Right lobe of liver (tissue), 4 donors: ENCODE measurements around the gene SYNPO.

Experiments
- CTCF ChIP-seq, 4 donors: fragments of 200-600 bp in 3 of 4; fragments of 450-650 bp in 1 of 4; IDR thresholded peaks; one replicate each; pipeline versions ENCODE4 v1.5.1 to v1.8.0; 2016 to 2022; ENCODE audit warnings: antibody characterized with exemption in 4 of 4, mild to moderate bottlenecking in 2 of 4
- POLR2A ChIP-seq: fragments of 450-650 bp; IDR thresholded peaks from one replicate; pipeline ENCODE4 v1.6.1; 2017; ENCODE audit warnings: antibody characterized with exemption, mild to moderate bottlenecking
- donor health status: DM: no; HTN: no; CAD: no.
- donor health status: DM: no; HTN: no; CAD: no.
- donor health status: DM: no; HTN: yes; CAD: no.

DNA sequence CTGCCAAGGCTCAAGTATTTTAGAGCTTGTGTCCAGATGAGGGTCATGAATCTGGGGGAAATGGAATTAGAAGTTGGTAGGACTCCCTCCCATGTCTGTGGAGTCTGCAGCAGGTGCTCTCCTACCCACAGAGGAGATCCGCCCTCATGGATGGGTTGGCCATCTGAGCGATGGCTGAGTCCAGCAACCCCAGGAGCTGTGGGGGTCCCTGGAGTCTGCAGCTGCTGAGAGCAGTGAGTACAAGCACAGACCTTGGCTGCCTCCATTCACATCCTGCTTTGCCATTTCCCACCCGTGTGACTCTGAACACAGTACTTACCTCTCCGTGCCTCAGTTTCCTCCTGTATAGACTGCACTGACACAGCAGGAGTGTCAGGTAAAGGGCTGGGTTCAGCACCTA is 25.8 kb upstream of the SYNPO start:
- TF ChIP-seq CTCF (IDR thresholded peaks at IDR 0.05) (no peak), POLR2A (no peak)
